ENCODE measurements around the gene MAP3K21. TPM values are rescaled to one million over a fixed set of nuclear protein-coding genes. Genes with fewer than 3 reads are reported as not detected.

Gene MAP3K21
- total and polyA plus RNA-seq, 2 of the 4 experiments (the other 2 are of a cell fraction) = 0.15 to 0.18 TPM

DNA sequence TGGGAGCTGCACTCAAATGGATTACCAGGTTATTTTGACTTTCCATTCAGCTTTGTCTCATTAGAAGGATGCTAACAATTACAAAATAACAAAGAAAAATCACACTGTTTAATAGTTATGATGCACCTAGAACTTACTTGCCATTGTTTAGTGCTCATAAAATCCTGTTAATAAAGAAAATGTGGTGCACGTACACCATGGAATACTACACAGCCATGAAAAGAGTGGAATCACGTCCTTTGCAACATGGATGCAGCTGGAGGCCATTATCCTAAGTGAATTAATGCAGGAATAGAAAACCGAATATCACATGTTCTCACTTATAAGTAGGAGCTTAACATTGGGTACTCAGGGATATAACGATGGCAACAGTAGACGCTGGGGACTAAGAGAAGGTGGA is 19.8 kb downstream of the MAP3K21 start:
- 0% methylated on average over 1 of the region's 5 CpGs; no CpG with 5 or more reads in 1 of the 2 experiments for WGBS, 2 experiments (ENCODE audit: extremely low coverage in 2 of 2, insufficient read length in 1 of 2)
- Histone ChIP-seq H3K4ac (ENCODE audit: low read depth, low read length) (no peak overlapping the region), H4K20me1 (ENCODE audit: insufficient read depth, low read length) (no peaks in the 10 kb centered on the region), H2AFZ (replicated peaks; ENCODE audit: low read length, poor library complexity) (no peak overlapping the region), H3K14ac (replicated peaks; ENCODE audit: low read depth, low read length) (no peak overlapping the region), H3K27me3 (ENCODE audit: control insufficient read depth, insufficient read depth, low read length) (no peaks in the 10 kb centered on the region), H3K23ac (ENCODE audit: low read depth, low read length) (no peak overlapping the region), H3K4me3 (ENCODE audit: insufficient read depth, low read depth, low read length) (no peak overlapping the region), H3K9me1 (ENCODE audit: insufficient read depth, low read length) (no peaks in the 10 kb centered on the region), H2BK120ac (ENCODE audit: low read depth, low read length) (no peak overlapping the region), H3K9me3 (ENCODE audit: control insufficient read depth, insufficient read depth, low read length) (no peaks in the 10 kb centered on the region), H2BK15ac (ENCODE audit: low read depth, low read length) (no peak overlapping the region), H3K18ac (ENCODE audit: low read depth, low read length) (no peak overlapping the region), H3K9ac (ENCODE audit: low read depth, low read length) (no peak overlapping the region), H3K79me1 (ENCODE audit: low read depth in 1 of 2, low read length in 2 of 2) (no peaks in the 10 kb centered on the region), H2AK9ac (replicated peaks; ENCODE audit: low read depth, low read length, poor library complexity) (no peak overlapping the region), H3K27ac (ENCODE audit: insufficient read depth, low read length) (no peak overlapping the region), H4K8ac (ENCODE audit: low read depth in 2 of 2, low read length in 2 of 2) (no peak overlapping the region), H4K5ac (ENCODE audit: low read depth, low read length) (no peak overlapping the region), H2AK5ac (ENCODE audit: low read depth, low read length) (no peak overlapping the region), H2BK5ac (ENCODE audit: low read depth, low read length, poor library complexity, severe bottlenecking) (no peak overlapping the region), H2BK20ac (ENCODE audit: low read depth, low read length) (no peak overlapping the region), H4K91ac (ENCODE audit: insufficient read depth, low read depth, low read length) (no peak overlapping the region), H3K4me2 (ENCODE audit: low read depth, low read length) (no peak overlapping the region), H3K36me3 (ENCODE audit: control insufficient read depth, insufficient read depth, low read length) (no peaks in the 10 kb centered on the region), H3K56ac (ENCODE audit: extremely low read depth, insufficient read depth, low read length) (no peak overlapping the region), H3K4me1 (ENCODE audit: control insufficient read depth, insufficient read depth, low read length) (no peaks in the 10 kb centered on the region)
- dilution Hi-C loops (cut with HindIII; ENCODE audit: low sequenced_read_pairs, unreplicated experiment) (no loop called here), in situ Hi-C loops (cut with MboI; ENCODE audit: low sequenced_read_pairs) (no loop called here), intact Hi-C loops (cut with micrococcal nuclease) (no loop called here)
- ATAC-seq (ENCODE audit: low read depth) (no peak), DNase-seq (no peak)
- BruUV-seq (replicated peaks) = no TSS peak
- ChIA-PET CTCF (no interaction called here), POLR2A (ENCODE audit: unreplicated experiment) (no interaction called here)
- TF ChIP-seq RFX5 (IDR thresholded peaks at IDR 0.05; ENCODE audit: low read depth, low read length) (no peak), RCOR1 (IDR thresholded peaks at IDR 0.05; ENCODE audit: insufficient replicate concordance, low read length) (no peak), POLR2A (IDR thresholded peaks at IDR 0.05; ENCODE audit: low read depth, low read length) (no peak), SMC3 (IDR thresholded peaks at IDR 0.05; ENCODE audit: low read depth, low read length) (no peak), CHD1 (IDR thresholded peaks at IDR 0.05; ENCODE audit: low read depth, low read length) (no peak)
